Stimulated activated CD8-positive, alpha-beta memory T cell treated with anti-CD3 and anti-CD28 coated beads, Interleukin-15, amount 100 ng/mL, for 1 hour (primary cell): ENCODE results near the gene RBPJ.

Experiments
- DNase-seq: peaks from one replicate; pipeline ENCODE4 v3.0.0-alpha.2; 2020; ENCODE audit warnings: low read depth

Gene RBPJ

GRCh38 chr4:26320538-26321372 lies at the start of gene RBPJ:
Gene RBPJ, plus strand, starts transcription at chr4:26321014. Its CDS starts 15 bp downstream, at chr4:26321029.
- peak; percentile 71 for DNase-seq

GRCh38 chr4:26271703-26272102 lies 49.1 kb upstream of the RBPJ start:
- DNase-seq, result no peak

- DNase-seq, result no peak
Observed at GRCh38 chr4:26272654-26273615, 47.9 kb upstream of the RBPJ start.

DNA sequence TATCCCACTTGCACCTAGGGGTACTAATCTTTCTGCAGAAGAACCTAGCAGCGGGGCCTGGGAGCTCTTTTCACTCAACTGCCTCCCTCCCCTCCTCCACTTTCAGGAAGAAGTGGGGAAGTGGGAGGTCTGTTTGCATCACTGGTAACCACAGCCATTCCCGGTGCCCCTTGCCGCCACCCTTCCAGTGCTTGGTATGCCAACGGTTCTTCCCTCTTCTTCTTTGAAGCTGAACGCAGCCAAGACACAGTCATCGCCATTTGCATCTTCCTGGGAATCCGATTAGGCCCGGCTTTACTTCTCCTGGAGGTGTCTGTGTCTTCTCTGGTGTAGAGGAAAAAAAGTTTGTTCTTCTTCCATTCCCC lies 47.2 kb upstream of the RBPJ start:
- no peak for DNase-seq

- no peak for DNase-seq
Observed at GRCh38 chr4:26275281-26275680, 45.5 kb upstream of the RBPJ start.

DNA sequence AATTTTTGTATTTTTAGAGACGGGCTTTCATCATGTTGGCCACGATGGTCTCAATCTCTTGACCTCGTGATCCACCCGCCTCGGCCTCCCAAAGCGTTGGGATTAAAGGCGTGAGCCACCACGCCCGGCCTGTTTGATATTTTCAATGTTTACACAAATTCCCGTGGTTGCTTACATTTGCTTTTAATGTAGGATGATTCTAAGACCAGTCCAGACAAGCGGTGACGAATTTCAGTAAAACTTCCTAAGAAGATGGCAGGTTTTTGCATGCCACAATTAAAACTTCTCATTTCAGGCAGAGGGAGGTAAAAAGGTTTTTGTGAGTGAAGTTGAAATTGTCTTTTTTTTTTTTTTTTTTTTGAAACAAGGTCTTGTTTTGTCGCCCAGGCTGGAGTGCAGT lies 41.4 kb upstream of the RBPJ start:
- no peak for DNase-seq

DNA sequence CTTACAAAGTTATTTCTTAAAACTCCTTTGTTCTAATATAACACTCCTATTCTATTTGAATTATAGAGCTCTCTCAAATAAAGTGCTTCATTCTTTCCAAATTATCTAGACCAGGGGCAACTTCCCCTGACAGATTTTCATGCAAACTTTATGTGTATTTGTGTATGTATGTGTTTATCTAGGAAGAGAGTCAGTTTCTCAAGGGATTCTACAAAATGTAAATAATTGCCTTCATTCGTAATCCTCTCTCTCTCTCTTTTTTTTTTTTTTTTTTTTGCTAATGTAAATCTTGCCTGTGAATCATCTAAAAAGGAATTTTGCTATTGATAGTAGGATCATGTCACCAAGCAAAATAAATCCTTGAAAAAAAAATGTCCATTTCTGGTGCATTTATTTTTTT lies 38.9 kb upstream of the RBPJ start:
- no peak for DNase-seq

DNA sequence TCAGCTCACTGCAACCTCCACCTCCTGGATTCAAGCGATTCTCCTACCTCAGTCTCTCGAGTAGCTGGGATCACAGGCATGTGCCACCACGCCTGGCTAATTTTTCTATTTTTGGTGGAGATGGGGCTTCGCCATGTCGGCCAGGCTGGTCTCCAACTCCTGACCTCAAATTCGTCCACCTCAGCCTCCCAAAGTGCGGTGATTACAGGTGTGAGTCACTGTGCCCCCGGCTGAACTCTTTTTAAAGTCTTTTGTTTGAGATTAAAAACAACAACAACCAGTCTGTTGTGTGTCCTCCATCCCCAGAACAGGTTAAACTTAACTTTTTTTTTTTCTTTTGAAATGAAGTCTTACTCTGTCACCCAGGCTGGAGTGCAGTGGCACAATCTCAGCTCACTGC lies 36.3 kb upstream of the RBPJ start:
- no peak for DNase-seq

GRCh38 chr4:26285272-26285671 lies 35.5 kb upstream of the RBPJ start:
- DNase-seq, result no peak

DNA sequence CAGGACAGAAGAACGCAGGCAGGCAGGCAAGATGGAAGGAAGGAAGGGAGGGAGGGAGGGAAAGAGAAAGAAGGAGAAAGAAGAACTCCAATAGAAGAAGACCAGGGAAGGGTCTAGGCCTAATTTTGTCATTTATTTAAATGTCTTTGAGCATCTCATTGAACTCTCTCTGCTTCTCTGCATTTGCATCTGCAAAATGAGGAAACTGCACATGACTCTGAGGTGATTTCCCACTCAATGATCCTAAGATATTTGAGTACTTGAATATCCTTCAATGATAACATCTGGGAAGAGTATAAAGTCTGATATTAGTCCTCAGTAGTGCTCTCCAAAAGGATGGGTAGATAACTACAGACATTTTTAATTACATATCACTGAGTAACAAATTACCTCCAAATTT lies 33.1 kb upstream of the RBPJ start:
- DNase-seq, result no peak

GRCh38 chr4:26288355-26288909 lies 32.4 kb upstream of the RBPJ start:
- DNase-seq, result no peak

DNA sequence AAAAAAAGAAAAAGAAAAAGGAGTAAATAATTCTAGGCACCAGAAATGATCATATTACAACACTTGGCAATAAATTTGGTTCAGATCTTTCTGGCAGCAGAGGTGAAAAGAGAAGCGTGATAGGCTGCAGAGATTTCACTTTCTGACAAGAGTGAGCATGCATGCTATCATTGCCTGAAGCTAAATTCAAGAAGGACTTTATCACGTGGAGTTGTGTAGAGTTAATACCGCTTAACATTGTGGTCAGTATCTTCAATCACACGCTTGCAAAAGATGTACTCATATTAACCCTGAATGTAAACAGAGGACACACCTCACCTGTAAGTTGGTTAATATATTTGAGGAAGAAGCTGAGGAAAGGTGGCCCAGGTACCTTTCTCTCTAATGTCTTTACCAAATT lies 31.4 kb upstream of the RBPJ start:
- DNase-seq, result no peak

DNA sequence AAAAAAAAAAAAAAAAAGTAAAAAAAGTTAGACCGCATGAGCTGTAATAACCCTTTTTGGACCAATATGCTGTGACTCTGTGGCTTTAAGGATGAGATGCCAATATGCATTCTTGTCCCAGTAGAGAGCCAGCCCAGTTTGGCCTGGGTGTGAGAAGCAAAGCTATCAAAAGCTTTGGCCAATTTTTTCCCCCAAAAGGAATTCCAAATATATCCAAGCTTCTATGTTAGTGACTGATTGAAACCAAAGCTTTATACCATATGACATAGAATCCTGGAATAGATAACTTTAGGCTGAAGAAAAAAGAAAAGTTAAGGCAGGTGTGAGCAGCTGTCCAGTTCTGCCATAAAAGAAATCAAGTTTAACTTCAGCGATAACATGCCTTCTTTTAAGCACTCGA lies 30.5 kb upstream of the RBPJ start:
- no peak for DNase-seq

DNA sequence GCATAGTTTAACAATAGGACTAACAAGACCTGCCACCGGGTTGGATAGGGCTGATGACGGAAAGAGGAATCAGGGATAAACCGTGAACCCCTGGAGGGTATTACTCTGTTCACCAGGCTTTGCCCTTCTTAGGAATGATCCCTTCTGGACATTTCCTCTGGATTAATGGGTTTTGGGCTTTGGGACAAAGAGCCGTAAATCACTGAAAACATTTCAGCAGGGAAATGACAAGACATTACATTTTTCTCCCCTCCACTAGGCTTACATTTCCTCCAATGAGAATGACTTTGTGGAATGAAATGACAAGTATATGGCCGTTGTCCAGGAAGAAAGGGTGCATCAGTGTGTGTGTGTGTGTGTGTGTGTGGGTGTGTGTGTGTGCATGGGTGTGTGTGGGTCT lies 25.9 kb upstream of the RBPJ start:
- DNase-seq, result no peak

- DNase-seq, result no peak
Observed at GRCh38 chr4:26296021-26296420, 24.8 kb upstream of the RBPJ start.

- DNase-seq, result no peak
Observed at GRCh38 chr4:26296514-26296913, 24.3 kb upstream of the RBPJ start.

GRCh38 chr4:26297219-26297618 lies 23.6 kb upstream of the RBPJ start:
- no peak for DNase-seq

DNA sequence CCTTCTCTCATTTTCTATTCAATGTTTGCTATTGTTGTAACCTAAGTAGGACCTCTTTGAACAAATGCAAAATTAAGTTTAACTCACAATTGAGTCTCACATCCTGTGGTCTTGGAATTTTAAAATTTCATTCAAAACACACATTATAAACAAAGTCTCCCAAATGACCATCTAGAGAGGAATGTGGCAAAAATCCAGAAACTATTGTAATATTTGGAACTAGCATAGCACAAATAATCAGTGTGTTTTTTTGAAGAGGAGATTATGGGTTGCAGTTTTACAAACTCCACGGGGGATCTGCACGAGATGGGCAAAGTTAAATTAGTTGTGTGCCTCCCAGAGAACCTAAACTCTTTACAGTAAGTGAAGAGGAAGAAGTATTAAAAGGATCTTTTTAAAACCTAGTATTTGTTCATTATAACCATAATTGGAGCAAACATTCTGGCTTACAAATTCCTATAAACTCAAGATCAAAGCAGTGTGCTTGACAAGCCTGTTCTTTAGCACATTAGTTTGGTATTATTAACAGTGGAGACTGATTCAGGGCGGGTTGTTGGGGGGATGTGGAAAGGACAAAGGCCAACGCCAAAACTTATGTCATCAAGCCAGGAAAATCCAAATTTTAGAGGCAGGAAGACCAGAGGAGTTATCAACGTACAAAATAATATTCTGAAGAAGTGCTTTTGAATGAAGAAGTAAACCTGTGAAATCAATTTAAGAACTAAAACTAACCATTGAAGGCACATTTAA lies 22.4 kb upstream of the RBPJ start:
- DNase-seq, result no peak

GRCh38 chr4:26299254-26299882 lies 21.4 kb upstream of the RBPJ start:
- DNase-seq, result no peak

GRCh38 chr4:26300314-26301307 lies 20.2 kb upstream of the RBPJ start:
- DNase-seq, result no peak
